ENCODE data around the gene SPATA1.
"Not testable (repeated sequence)": the region's sequence is repeated elsewhere in the genome, so short reads cannot be mapped to it uniquely, and the experiment has no call there.

The SPATA1 gene

GRCh38 chr1:84504580-84505492 is 1.4 kb upstream of the SPATA1 start:
- Histone ChIP-seq H4K20me1 (ENCODE audit: insufficient read depth, low read length, poor library complexity, severe bottlenecking) (peaks cover 62% of the 10 kb centered on the region), H3K79me2 (ENCODE audit: insufficient read depth, low read length) (peaks cover 64% of the 10 kb centered on the region), H3K4me3 (ENCODE audit: low read length, poor library complexity, severe bottlenecking) (peak overlapping the region; percentile 96), H2AFZ (ENCODE audit: low read length) (peak overlapping the region; percentile 88), H3K4me2 (ENCODE audit: low read depth, low read length, poor library complexity, severe bottlenecking) (peak overlapping the region; percentile 83), H3K9ac (ENCODE audit: low read depth, low read length, poor library complexity, severe bottlenecking) (peak overlapping the region; percentile 94), H3K36me3 (ENCODE audit: insufficient read depth, low read length) (peaks cover 14% of the 10 kb centered on the region), H3K27me3 (ENCODE audit: insufficient read depth, low read length, poor library complexity, severe bottlenecking) (no peaks in the 10 kb centered on the region), H3F3A (ENCODE audit: low read depth) (peaks cover 7% of the 10 kb centered on the region), H3K9me3 (ENCODE audit: insufficient read depth, low read depth, low read length) (peaks cover 2% of the 10 kb centered on the region; the same call in 1 of the 2 replicates), H3K9me2 (replicated peaks; ENCODE audit: low read depth, low read length) (no peaks in the 10 kb centered on the region), H3K4me1 (ENCODE audit: insufficient read depth, low read length, poor library complexity, severe bottlenecking) (peaks cover 49% of the 10 kb centered on the region)
- TF ChIP-seq EZH2phosphoT487 (IDR thresholded peaks at IDR 0.05; ENCODE audit: borderline replicate concordance), result no peak
- TF ChIP-seq CTCF (conservative IDR thresholded peaks at IDR 0.05; ENCODE audit: low read length), result no peak

- Histone ChIP-seq H3K27me3 (ENCODE audit: insufficient read depth, low read length, poor library complexity, severe bottlenecking) (no peaks in the 10 kb centered on the region), H2AFZ (ENCODE audit: low read length) (peak overlapping the region; percentile 88), H3F3A (ENCODE audit: low read depth) (peaks cover 7% of the 10 kb centered on the region), H3K4me3 (ENCODE audit: low read length, poor library complexity, severe bottlenecking) (peak overlapping the region; percentile 96), H3K9me3 (ENCODE audit: insufficient read depth, low read depth, low read length) (peaks cover 2% of the 10 kb centered on the region; the same call in 1 of the 2 replicates), H3K36me3 (ENCODE audit: insufficient read depth, low read length) (peaks cover 9% of the 10 kb centered on the region), H3K4me1 (ENCODE audit: insufficient read depth, low read length, poor library complexity, severe bottlenecking) (peaks cover 43% of the 10 kb centered on the region), H4K20me1 (ENCODE audit: insufficient read depth, low read length, poor library complexity, severe bottlenecking) (peaks cover 55% of the 10 kb centered on the region), H3K9ac (ENCODE audit: low read depth, low read length, poor library complexity, severe bottlenecking) (peak overlapping the region; percentile 94), H3K9me2 (replicated peaks; ENCODE audit: low read depth, low read length) (no peaks in the 10 kb centered on the region), H3K79me2 (ENCODE audit: insufficient read depth, low read length) (peaks cover 57% of the 10 kb centered on the region), H3K4me2 (ENCODE audit: low read depth, low read length, poor library complexity, severe bottlenecking) (peak overlapping the region; percentile 83)
- no peak for TF ChIP-seq CTCF (conservative IDR thresholded peaks at IDR 0.05; ENCODE audit: low read length)
- TF ChIP-seq EZH2phosphoT487 (IDR thresholded peaks at IDR 0.05; ENCODE audit: borderline replicate concordance), result no peak
Measured at GRCh38 chr1:84505493-84506001, 639 bp upstream of the SPATA1 start.

- TF ChIP-seq EZH2phosphoT487 (IDR thresholded peaks at IDR 0.05; ENCODE audit: borderline replicate concordance), result no peak
- TF ChIP-seq CTCF (conservative IDR thresholded peaks at IDR 0.05; ENCODE audit: low read length), result no peak
- Histone ChIP-seq H3K9ac (ENCODE audit: low read depth, low read length, poor library complexity, severe bottlenecking) (peak overlapping the region; percentile 94), H3K27me3 (ENCODE audit: insufficient read depth, low read length, poor library complexity, severe bottlenecking) (no peaks in the 10 kb centered on the region), H3K9me3 (ENCODE audit: insufficient read depth, low read depth, low read length) (peaks cover 2% of the 10 kb centered on the region; the same call in 1 of the 2 replicates), H3K4me1 (ENCODE audit: insufficient read depth, low read length, poor library complexity, severe bottlenecking) (peaks cover 31% of the 10 kb centered on the region), H3K9me2 (replicated peaks; ENCODE audit: low read depth, low read length) (no peaks in the 10 kb centered on the region), H3K4me3 (ENCODE audit: low read length, poor library complexity, severe bottlenecking) (peak overlapping the region; percentile 96), H3K36me3 (ENCODE audit: insufficient read depth, low read length) (no peaks in the 10 kb centered on the region), H3K4me2 (ENCODE audit: low read depth, low read length, poor library complexity, severe bottlenecking) (peak overlapping the region; percentile 81), H4K20me1 (ENCODE audit: insufficient read depth, low read length, poor library complexity, severe bottlenecking) (peaks cover 42% of the 10 kb centered on the region), H3F3A (ENCODE audit: low read depth) (peaks cover 7% of the 10 kb centered on the region), H3K79me2 (ENCODE audit: insufficient read depth, low read length) (peaks cover 43% of the 10 kb centered on the region), H2AFZ (ENCODE audit: low read length) (peak overlapping the region; percentile 96)
Measured at GRCh38 chr1:84506729-84507453, 705 bp downstream of the SPATA1 start.

GRCh38 chr1:84507887-84508286 is 1.7 kb downstream of the SPATA1 start:
- H3F3A ChIP-seq (ENCODE audit: low read depth); H3K9me2 ChIP-seq (replicated peaks; ENCODE audit: low read depth, low read length); H3K36me3 ChIP-seq (ENCODE audit: insufficient read depth, low read length); H3K27me3 ChIP-seq (ENCODE audit: insufficient read depth, low read length, poor library complexity, severe bottlenecking); H3K9me3 ChIP-seq (ENCODE audit: insufficient read depth, low read depth, low read length); H2AFZ ChIP-seq (ENCODE audit: low read length): not testable (repeated sequence)
- H3K79me2 ChIP-seq (ENCODE audit: insufficient read depth, low read length), result peaks cover 34% of the 10 kb centered on the region
- peak overlapping the region; percentile 94 for H3K9ac ChIP-seq (ENCODE audit: low read depth, low read length, poor library complexity, severe bottlenecking)
- peak overlapping the region; percentile 96 for H3K4me3 ChIP-seq (ENCODE audit: low read length, poor library complexity, severe bottlenecking)
- H4K20me1 ChIP-seq (ENCODE audit: insufficient read depth, low read length, poor library complexity, severe bottlenecking), result peaks cover 33% of the 10 kb centered on the region
- H3K4me1 ChIP-seq (ENCODE audit: insufficient read depth, low read length, poor library complexity, severe bottlenecking), result peaks cover 23% of the 10 kb centered on the region
- peak overlapping the region; percentile 81 for H3K4me2 ChIP-seq (ENCODE audit: low read depth, low read length, poor library complexity, severe bottlenecking)

All from Loucy (cell line).